GM19043 (cell line): ENCODE measurements around the gene PLXNA2.

Experiments
- ATAC-seq: cut with Tn5 transposase; IDR thresholded peaks from one replicate; pipeline ENCODE4 v1.9.1; 2021; ENCODE audit warnings: low read depth; ENCODE audit not compliant: unreplicated experiment

The PLXNA2 gene

GRCh38 chr1:208054911-208055379, 189.2 kb downstream of the PLXNA2 start:
- ATAC-seq, result no peak

DNA sequence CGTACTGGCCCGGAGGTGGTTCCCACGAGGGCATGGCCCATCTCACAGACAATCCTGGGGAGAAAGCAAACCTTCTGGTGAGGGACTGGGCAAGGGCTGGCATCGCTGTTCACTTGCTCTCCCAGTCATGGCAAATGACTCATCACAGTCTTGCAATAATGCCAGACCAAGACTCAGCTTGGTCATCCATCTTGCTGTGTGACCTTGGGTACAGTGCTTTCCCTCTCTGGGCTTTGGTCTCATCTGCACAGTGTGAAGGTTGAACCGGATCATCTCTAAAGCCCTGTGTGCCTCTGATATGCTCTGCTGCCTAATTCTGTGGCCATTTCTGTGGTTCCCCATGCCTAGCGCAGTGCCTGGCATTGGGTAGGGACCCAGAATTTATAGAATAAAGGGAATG, 189.7 kb downstream of the PLXNA2 start:
- ATAC-seq, result no peak

DNA sequence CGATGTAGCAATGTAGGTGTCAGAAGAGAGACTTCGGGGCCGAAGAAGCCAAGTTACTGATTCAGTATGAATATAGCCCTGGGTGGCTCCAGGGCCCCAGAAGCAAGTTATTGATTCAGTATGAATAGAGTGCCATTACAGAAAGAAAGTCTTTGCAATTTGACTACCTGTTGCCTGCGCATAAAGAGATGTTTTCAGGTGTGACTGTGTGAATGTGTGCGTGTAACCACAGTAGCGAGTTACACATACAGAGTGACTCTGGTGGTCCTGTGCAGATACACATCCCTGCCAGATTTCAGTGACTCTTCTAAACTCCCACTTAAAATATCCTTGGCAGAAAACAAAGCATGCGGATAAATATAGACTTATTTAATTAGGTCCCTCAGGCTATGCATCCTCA, 190.5 kb downstream of the PLXNA2 start:
- ATAC-seq, result no peak

DNA sequence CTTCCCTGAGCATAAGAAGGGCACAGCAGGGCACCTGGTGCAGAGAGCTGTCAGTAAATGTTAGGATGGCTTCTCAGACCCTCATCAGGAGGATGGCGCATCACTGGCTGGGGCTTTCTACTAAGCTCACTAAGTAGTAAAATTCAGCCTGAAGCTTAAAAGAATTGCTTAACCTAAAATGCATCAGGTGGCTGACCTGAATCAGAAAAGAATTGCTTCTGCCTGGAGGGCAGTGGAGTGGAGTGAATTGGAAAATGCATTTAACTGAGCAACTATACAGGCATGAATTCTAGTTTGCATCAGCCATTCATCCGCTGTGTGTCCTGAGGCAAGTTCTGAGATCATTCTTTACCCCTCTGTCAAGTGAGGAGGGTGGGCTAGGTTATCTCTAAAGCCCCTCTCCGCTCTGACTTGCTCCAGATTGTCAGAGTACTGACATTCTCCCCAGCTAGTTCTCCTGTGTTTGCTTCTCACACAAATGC, 191.2 kb downstream of the PLXNA2 start:
- no peak for ATAC-seq

- ATAC-seq, result no peak
These were observed 192.0 kb downstream of the PLXNA2 start for GRCh38 chr1:208052135-208052534.

GRCh38 chr1:208051651-208052050, 192.5 kb downstream of the PLXNA2 start:
- no peak for ATAC-seq

- no peak for ATAC-seq
These were observed 195.3 kb downstream of the PLXNA2 start for GRCh38 chr1:208048904-208049303.

DNA sequence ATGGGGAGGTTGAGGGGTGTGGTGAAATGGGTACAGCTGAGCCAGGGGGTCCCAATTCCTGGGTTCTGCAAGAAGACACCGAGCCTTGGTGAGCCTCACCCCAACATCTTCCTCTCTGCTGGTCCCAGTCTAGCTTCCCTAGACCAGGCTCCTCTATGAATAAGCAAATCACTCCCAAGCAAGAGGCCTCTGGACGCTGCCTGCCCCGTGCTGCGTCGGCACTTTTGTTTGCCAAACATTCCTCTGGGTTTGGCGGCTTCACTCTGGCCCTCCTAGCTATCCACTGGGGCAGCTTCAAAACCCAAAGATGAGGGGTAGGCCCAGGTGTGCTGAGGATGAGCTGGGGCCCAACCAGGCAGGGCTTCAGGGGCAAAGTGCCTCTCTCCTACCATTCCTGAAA, 196.2 kb downstream of the PLXNA2 start:
- ATAC-seq, result no peak

DNA sequence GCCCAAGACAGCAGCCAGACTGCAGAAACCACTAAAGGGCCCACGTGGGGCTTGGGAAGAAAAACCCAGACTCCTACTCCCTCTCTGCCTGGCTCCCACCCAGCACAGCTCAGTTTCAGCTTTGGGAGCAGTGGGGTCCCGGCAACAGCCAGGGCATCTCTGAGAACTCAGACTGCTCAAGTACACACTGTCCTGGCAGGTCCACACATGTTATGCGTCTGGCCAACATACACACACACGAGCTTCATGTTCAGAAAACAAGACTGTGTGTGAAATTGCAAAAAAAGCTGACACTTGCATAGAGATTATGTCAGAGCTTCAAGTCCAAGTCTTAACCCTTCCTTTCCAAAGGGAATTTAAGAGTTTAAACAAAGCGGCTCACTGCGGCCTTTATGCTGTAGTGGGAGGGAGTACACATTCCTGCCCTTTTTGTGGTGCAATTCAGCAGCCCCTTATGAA, 196.7 kb downstream of the PLXNA2 start:
- ATAC-seq, result no peak

GRCh38 chr1:208045463-208046260, 198.5 kb downstream of the PLXNA2 start:
- ATAC-seq, result no peak

- no peak for ATAC-seq
These were observed 199.4 kb downstream of the PLXNA2 start for GRCh38 chr1:208044589-208045462.

GRCh38 chr1:208043691-208044181, 200.4 kb downstream of the PLXNA2 start:
- ATAC-seq, result no peak

- no peak for ATAC-seq
These were observed 201.3 kb downstream of the PLXNA2 start for GRCh38 chr1:208042868-208043267.

- ATAC-seq, result no peak
These were observed 202.1 kb downstream of the PLXNA2 start for GRCh38 chr1:208042041-208042615.

- no peak for ATAC-seq
These were observed 202.7 kb downstream of the PLXNA2 start for GRCh38 chr1:208041505-208041904.

DNA sequence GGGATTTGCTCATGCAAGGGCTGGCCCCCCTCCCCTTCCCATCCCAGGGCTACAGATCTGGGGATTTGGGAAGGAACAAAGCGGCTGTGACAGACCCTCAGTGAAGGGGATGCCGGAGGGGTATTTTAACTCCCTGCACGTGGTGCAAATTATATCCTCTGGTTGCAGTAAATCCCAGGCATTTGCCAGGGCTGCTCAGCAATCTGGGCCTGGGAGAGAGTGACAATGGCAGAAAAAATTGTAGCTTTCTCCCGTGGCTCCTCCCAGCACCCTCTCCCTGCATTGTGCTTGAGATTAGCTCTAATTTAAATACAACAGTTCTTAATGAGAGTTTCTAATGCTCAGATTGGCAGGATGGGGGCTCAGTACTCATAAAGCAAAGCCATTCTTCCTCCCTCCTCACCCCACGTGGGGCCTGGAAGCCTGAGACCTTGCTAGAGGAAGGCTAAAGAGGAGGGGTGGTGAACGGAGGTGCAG, 203.3 kb downstream of the PLXNA2 start:
- no peak for ATAC-seq

DNA sequence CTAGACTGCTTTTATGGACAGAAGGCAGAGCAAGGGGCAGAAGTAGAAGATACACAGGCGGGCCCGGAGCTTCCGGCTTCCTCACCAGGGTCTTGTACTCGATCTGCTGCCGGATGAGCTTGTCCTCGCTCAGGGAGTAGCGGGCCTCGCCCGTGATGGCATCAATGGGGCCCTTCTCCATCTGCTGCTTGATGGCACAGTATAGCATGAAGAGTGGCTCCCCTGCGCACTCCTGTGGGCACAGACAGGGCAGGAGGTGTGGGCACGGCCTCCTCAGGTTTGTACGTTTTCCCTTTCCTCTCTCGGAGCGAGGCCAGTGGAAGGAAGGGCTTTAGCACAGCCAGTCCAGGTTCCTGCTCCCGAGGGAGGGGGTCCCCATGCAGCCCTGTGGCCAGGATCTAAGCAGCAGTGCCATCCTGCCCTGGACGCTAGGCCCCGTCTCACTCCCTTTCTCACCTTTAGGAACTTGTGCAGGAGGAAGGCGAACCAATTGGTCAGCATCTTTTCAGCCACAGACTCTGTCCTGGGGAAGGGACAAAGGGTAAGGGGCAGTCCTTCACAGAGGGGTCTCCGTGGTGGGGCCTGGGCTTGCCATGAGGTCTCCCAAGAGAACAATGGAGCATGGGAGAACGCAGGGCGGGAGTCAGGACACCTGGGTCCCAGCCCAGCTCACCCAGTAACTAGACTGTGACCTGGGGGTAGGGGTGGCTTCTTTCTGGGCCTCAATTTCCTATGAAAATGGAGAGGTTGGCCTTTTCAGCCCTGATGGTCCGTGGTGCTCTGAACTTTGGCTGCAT, 204.4 kb downstream of the PLXNA2 start:
- no peak for ATAC-seq

GRCh38 chr1:208038303-208038702, 205.9 kb downstream of the PLXNA2 start:
- ATAC-seq, result no peak

DNA sequence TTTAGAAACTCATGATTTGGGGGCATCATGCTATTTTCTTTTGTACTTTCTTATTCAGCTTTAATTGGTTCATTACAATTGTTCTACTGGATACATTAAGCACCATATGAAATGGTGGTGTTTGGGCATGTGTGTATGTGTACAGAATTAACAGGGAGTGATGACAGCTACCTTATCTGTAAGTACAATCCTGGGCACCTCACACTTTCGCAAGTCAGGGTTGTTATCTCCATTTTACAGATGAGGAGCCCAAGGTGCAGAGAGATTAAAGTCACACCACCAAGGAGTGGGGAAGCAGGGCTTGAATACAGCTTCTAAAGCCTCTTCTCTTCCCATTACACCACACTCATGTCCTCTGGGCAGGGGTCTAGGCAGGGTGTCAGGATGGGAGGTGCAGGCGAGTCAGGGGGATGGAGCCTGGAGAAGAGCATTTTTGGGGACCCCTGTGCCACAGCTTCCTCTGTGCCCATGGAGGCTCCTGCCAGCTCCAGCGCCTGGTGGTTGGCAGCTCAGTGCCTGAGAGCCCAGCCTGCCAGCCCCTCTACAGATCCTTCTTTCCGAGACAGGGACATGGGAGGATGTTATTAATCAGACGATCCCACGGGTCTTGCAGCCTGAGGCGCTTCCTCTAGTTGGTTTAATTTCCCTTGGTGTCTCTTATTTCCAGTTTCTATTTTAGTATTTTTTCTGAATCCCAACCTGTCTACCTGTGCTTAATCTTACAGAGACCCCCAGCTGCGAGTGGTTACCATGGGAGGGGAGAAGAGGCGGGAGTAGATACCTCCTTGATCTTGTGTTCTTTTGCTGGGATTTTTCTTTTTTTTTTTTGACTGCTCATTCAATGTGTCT, 207.0 kb downstream of the PLXNA2 start:
- ATAC-seq, result no peak
